Measurements from ENCODE around the gene SLC10A6.

Gene SLC10A6

GRCh38 chr4:86816501-86817273 lies 32.5 kb downstream of the SLC10A6 start:
- H3K36me3 ChIP-seq (replicated peaks; ENCODE audit: insufficient read depth, low read length): no peaks in the 10 kb centered on the region
- no peak overlapping the region for H2AFZ ChIP-seq (ENCODE audit: low read length)
- no peaks in the 10 kb centered on the region for H3K79me2 ChIP-seq (ENCODE audit: low read length)
- no peak overlapping the region for H3K9ac ChIP-seq (ENCODE audit: low read length)
- no peaks in the 10 kb centered on the region for H3K4me1 ChIP-seq (ENCODE audit: low read length)
- no peaks in the 10 kb centered on the region for H3K9me3 ChIP-seq (replicated peaks; ENCODE audit: insufficient read depth, low read length)
- H3F3A ChIP-seq (ENCODE audit: insufficient read depth, low read length): no peaks in the 10 kb centered on the region
- H3K27me3 ChIP-seq (replicated peaks; ENCODE audit: insufficient read depth, low read length): no peaks in the 10 kb centered on the region
- no peaks in the 10 kb centered on the region for H4K20me1 ChIP-seq (ENCODE audit: insufficient read depth, low read length)
- H3K9me2 ChIP-seq (replicated peaks; ENCODE audit: insufficient read depth, low read length): no peaks in the 10 kb centered on the region
- H3K27ac ChIP-seq (ENCODE audit: low read length): no peak overlapping the region
- H3K4me2 ChIP-seq (ENCODE audit: low read depth, low read length): no peak overlapping the region
- no peak for DNase-seq
- TF ChIP-seq EZH2phosphoT487 (IDR thresholded peaks at IDR 0.05; ENCODE audit: low read length) (no peak), CTCF (IDR thresholded peaks at IDR 0.05; ENCODE audit: low read length) (no peak), EZH2 (optimal IDR thresholded peaks at IDR 0.05; ENCODE audit: low read depth, low read length) (no peak)
- no peak overlapping the region for H3K4me3 ChIP-seq (ENCODE audit: low read length)

DNA sequence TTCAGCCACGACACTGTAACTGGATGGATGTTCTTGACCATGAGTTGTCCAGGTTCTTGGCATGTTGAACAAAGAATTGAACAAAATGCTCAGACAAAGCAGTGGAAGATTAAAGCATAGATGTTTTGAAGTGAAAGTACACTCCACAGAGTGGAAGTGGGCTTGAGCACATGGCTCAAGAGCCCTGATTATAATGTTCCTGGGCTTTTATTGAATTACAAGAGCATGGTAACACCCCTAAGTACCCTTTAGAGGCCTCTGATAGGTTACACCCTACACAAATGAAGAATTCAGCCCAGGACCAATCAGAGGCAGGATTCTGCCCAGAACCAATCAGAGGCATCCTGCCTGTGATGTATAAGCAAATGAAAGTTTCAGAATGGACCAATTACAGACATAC lies 33.5 kb downstream of the SLC10A6 start:
- no peaks in the 10 kb centered on the region for H3K9me2 ChIP-seq (replicated peaks; ENCODE audit: insufficient read depth, low read length)
- H3K79me2 ChIP-seq (ENCODE audit: low read length): no peaks in the 10 kb centered on the region
- TF ChIP-seq CTCF (IDR thresholded peaks at IDR 0.05; ENCODE audit: low read length) (no peak), EZH2 (optimal IDR thresholded peaks at IDR 0.05; ENCODE audit: low read depth, low read length) (no peak), EZH2phosphoT487 (IDR thresholded peaks at IDR 0.05; ENCODE audit: low read length) (no peak)
- H3K4me3 ChIP-seq (ENCODE audit: low read length): no peak overlapping the region
- H3K36me3 ChIP-seq (replicated peaks; ENCODE audit: insufficient read depth, low read length): no peaks in the 10 kb centered on the region
- no peak overlapping the region for H3K9ac ChIP-seq (ENCODE audit: low read length)
- H3K9me3 ChIP-seq (replicated peaks; ENCODE audit: insufficient read depth, low read length): no peaks in the 10 kb centered on the region
- H3K4me1 ChIP-seq (ENCODE audit: low read length): no peaks in the 10 kb centered on the region
- no peak overlapping the region for H3K4me2 ChIP-seq (ENCODE audit: low read depth, low read length)
- no peaks in the 10 kb centered on the region for H3K27me3 ChIP-seq (replicated peaks; ENCODE audit: insufficient read depth, low read length)
- H3F3A ChIP-seq (ENCODE audit: insufficient read depth, low read length): no peaks in the 10 kb centered on the region
- no peaks in the 10 kb centered on the region for H4K20me1 ChIP-seq (ENCODE audit: insufficient read depth, low read length)
- H3K27ac ChIP-seq (ENCODE audit: low read length): no peak overlapping the region
- no peak for DNase-seq
- H2AFZ ChIP-seq (ENCODE audit: low read length): no peak overlapping the region

DNA sequence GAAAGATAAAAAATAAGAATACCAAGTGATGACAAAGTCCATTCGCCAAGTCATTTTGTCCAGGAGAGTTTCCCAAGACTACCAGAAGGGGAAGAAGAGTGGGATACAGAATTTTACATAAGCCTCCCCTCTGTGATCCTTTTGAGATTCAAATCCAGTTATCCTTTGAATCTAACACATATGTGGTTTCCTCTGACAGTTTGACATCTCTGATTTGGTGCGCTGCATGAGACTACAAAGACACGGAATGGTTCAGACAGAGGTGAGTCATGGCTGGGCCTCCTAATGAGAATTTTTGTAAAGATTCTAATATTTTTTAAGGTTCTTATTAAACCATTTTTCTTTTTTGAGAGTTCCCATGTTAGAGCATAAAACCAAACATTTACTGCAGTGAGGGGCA lies 38.3 kb downstream of the SLC10A6 start:
- Histone ChIP-seq H3K9me3 (replicated peaks; ENCODE audit: insufficient read depth, low read length) (no peaks in the 10 kb centered on the region), H3K9ac (ENCODE audit: low read length) (no peak overlapping the region), H4K20me1 (ENCODE audit: insufficient read depth, low read length) (no peaks in the 10 kb centered on the region), H3K4me2 (ENCODE audit: low read depth, low read length) (no peak overlapping the region), H3K79me2 (ENCODE audit: low read length) (no peaks in the 10 kb centered on the region), H3K4me1 (ENCODE audit: low read length) (no peaks in the 10 kb centered on the region), H3K9me2 (replicated peaks; ENCODE audit: insufficient read depth, low read length) (no peaks in the 10 kb centered on the region), H3K36me3 (replicated peaks; ENCODE audit: insufficient read depth, low read length) (no peaks in the 10 kb centered on the region), H3K4me3 (ENCODE audit: low read length) (no peak overlapping the region), H3K27me3 (replicated peaks; ENCODE audit: insufficient read depth, low read length) (no peaks in the 10 kb centered on the region), H2AFZ (ENCODE audit: low read length) (no peak overlapping the region), H3F3A (ENCODE audit: insufficient read depth, low read length) (no peaks in the 10 kb centered on the region), H3K27ac (ENCODE audit: low read length) (no peak overlapping the region)
- TF ChIP-seq EZH2 (optimal IDR thresholded peaks at IDR 0.05; ENCODE audit: low read depth, low read length): no peak
- no peak for TF ChIP-seq CTCF (IDR thresholded peaks at IDR 0.05; ENCODE audit: low read length)
- no peak for TF ChIP-seq EZH2phosphoT487 (IDR thresholded peaks at IDR 0.05; ENCODE audit: low read length)
- DNase-seq: no peak
